Cardiac muscle cell (in vitro differentiated cells and primary cell): ENCODE measurements around the gene PIK3R5. TPM values are rescaled to one million over a fixed set of nuclear protein-coding genes. Genes with fewer than 3 reads are reported as not detected.
"Not testable (repeated sequence)": the region's sequence is repeated elsewhere in the genome, so short reads cannot be mapped to it uniquely, and the experiment has no call there.

Experiments
- DNase-seq, 2 donors: peaks; one replicate each; pipeline versions ENCODE4 v3.0.0 to v3.0.0-alpha.2; 2010 to 2017; ENCODE audit warnings: low read depth in 1 of 2, low spot score in 1 of 2
- H3K27ac ChIP-seq: fragments of 200-600 bp; sonication (generic); 2 replicates; pipeline ENCODE4 v1.5.1; 2016
- H3K27me3 ChIP-seq: fragments of 200-600 bp; sonication (generic); 2 replicates; pipeline ENCODE4 v1.6.0; 2016; ENCODE audit warnings: control low read depth
- H3K36me3 ChIP-seq: fragments of 200-600 bp; sonication (generic); 2 replicates; pipeline ENCODE4 v1.5.1; 2016; ENCODE audit warnings: control low read depth
- H3K4me1 ChIP-seq: fragments of 200-600 bp; sonication (generic); 2 replicates; pipeline ENCODE4 v1.8.1; 2017; ENCODE audit warnings: low read depth, mild to moderate bottlenecking, mixed run types
- H3K4me3 ChIP-seq: fragments of 200-600 bp; sonication (generic); 2 replicates; pipeline ENCODE4 v1.5.1; 2016; ENCODE audit warnings: mild to moderate bottlenecking
- H3K9me3 ChIP-seq: fragments of 200-600 bp; sonication (generic); 2 replicates; pipeline ENCODE4 v1.5.1; 2017; ENCODE audit warnings: low read depth, mild to moderate bottlenecking, control low read depth
- CTCF ChIP-seq: IDR thresholded peaks from 2 replicates; pipeline ENCODE4 v1.5.1; 2012; ENCODE audit warnings: low read depth, mild to moderate bottlenecking, low read length
- polyA plus RNA-seq: library from polyadenylated mRNA; unstranded; fragments of >200 nt; fragmentation: Nextera tagmentation; extraction: Ambion mirVana; gene quantifications from 2 replicates; pipeline ENCODE4 v1.2.1, GENCODE V29; 2016
- total RNA-seq: library from RNA; depleted of rRNA; stranded (reverse); fragments of >200 nt; gene quantifications from 2 replicates; pipeline ENCODE4 v1.2.3, GENCODE V29; 2016

The PIK3R5 gene
- total and polyA plus RNA-seq, 2 experiments from 2014 or later = 0.09 to 0.38 TPM

- DNase-seq = no peak
- H3K4me3 ChIP-seq = no peak overlapping the region
- no peaks in the 10 kb centered on the region for H3K4me1 ChIP-seq
- TF ChIP-seq CTCF = no peak
- no peak overlapping the region for H3K27ac ChIP-seq
- no peaks in the 10 kb centered on the region for H3K36me3 ChIP-seq
- H3K9me3 ChIP-seq = no peaks in the 10 kb centered on the region
- no peaks in the 10 kb centered on the region for H3K27me3 ChIP-seq
These were observed 78.2 kb downstream of the PIK3R5 start for GRCh38 chr17:8887301-8887700.

- H3K4me1 ChIP-seq = no peaks in the 10 kb centered on the region
- H3K27ac ChIP-seq = no peak overlapping the region
- no peaks in the 10 kb centered on the region for H3K36me3 ChIP-seq
- no peaks in the 10 kb centered on the region for H3K9me3 ChIP-seq
- TF ChIP-seq CTCF = no peak
- no peaks in the 10 kb centered on the region for H3K27me3 ChIP-seq
- no peak overlapping the region for H3K4me3 ChIP-seq
- DNase-seq = no peak
These were observed 79.4 kb downstream of the PIK3R5 start for GRCh38 chr17:8885967-8886684.

GRCh38 chr17:8885163-8885966 lies 80.1 kb downstream of the PIK3R5 start:
- not testable (repeated sequence) for H3K4me1 ChIP-seq, H3K9me3 ChIP-seq, H3K27me3 ChIP-seq, H3K4me3 ChIP-seq, H3K27ac ChIP-seq, H3K36me3 ChIP-seq, DNase-seq

- TF ChIP-seq CTCF = no peak
- Histone ChIP-seq H3K27ac (no peak overlapping the region), H3K9me3 (no peaks in the 10 kb centered on the region), H3K4me3 (no peak overlapping the region), H3K27me3 (no peaks in the 10 kb centered on the region), H3K4me1 (no peaks in the 10 kb centered on the region), H3K36me3 (no peaks in the 10 kb centered on the region)
- no peak for DNase-seq
These were observed 81.0 kb downstream of the PIK3R5 start for GRCh38 chr17:8884336-8884990.

GRCh38 chr17:8883353-8883752 lies 82.2 kb downstream of the PIK3R5 start:
- no peak for TF ChIP-seq CTCF

GRCh38 chr17:8881606-8882005 lies 83.9 kb downstream of the PIK3R5 start:
- Histone ChIP-seq H3K4me1 (no peaks in the 10 kb centered on the region), H3K4me3 (no peak overlapping the region), H3K9me3 (no peaks in the 10 kb centered on the region), H3K27me3 (no peaks in the 10 kb centered on the region), H3K36me3 (no peaks in the 10 kb centered on the region), H3K27ac (no peak overlapping the region)
- DNase-seq = no peak
- TF ChIP-seq CTCF = no peak

More at GRCh38 chr17:8883353-8883752, 82.2 kb downstream of the PIK3R5 start:
- DNase-seq = no peak
- Histone ChIP-seq H3K4me1 (no peaks in the 10 kb centered on the region), H3K36me3 (no peaks in the 10 kb centered on the region), H3K27me3 (no peaks in the 10 kb centered on the region), H3K27ac (no peak overlapping the region), H3K4me3 (no peak overlapping the region), H3K9me3 (no peaks in the 10 kb centered on the region)
